D341Med (cell line): ENCODE results near the gene CFAP45.
A peak's percentile ranks its signal among the peaks of the same experiment; 100 is the strongest.

Experiments used
- DNase-seq: peaks from one replicate; pipeline ENCODE4 v3.0.0; 2012; ENCODE audit warnings: low spot score

CFAP45 gene

GRCh38 chr1:159900086-159900680, at the start of gene CFAP45:
Gene CFAP45 (minus strand): TSS chr1:159900165. CDS start chr1:159900098, 67 bp downstream.
- DNase-seq, result no peak

- DNase-seq, result no peak
Measured at GRCh38 chr1:159949123-159949522, 49.2 kb upstream of the CFAP45 start.

- DNase-seq, result no peak
Measured at GRCh38 chr1:159947942-159948341, 48.0 kb upstream of the CFAP45 start.

- DNase-seq, result no peak
Measured at GRCh38 chr1:159946242-159947187, 46.5 kb upstream of the CFAP45 start.

DNA sequence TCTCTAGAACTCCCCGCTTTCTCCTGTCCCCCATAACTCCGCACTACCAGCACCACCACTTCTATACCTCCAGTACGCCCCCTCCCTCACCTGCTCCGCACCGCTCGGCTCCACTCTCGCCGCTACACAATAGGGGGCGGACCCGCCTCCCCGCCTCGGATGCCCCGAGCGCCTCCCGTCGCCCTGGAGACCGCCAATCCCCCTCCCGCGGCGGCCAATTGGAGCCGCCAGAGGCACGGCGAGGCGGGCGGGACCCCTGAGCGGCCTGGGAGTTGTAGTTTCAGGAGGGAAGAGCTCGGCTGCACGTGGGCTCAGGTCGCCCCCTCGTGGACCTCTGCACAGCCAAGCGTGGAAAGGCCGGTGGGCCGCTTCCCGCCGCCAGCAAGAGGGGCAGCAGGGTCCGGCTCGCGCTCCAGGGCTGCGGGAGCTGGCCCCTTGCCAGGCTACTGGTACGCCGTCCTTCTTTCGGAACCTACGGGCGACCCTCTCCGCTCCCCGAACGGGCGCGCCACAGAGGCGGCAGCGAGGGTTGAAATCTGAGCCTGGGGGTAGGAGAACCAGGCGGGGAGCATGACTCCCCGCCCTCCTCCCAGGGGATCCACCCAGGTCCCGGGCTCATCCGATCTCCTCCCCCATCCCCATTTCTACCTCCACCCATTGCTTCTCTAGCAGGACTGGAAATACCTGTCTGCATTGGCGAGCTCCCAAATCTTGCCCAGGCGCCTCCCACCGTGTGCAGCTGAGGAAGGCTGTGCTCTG, 45.7 kb upstream of the CFAP45 start, which contains the start of gene IGSF9:
IGSF9 (minus strand) TSS at position 131 of the 759 bp plus-strand sequence. CDS start 2,159 bp downstream, outside the sequence.
- DNase-seq, result peak; percentile 98

GRCh38 chr1:159944623-159945455, 44.9 kb upstream of the CFAP45 start:
- DNase-seq, result no peak

GRCh38 chr1:159943908-159944622, 44.1 kb upstream of the CFAP45 start:
- DNase-seq, result no peak

DNA sequence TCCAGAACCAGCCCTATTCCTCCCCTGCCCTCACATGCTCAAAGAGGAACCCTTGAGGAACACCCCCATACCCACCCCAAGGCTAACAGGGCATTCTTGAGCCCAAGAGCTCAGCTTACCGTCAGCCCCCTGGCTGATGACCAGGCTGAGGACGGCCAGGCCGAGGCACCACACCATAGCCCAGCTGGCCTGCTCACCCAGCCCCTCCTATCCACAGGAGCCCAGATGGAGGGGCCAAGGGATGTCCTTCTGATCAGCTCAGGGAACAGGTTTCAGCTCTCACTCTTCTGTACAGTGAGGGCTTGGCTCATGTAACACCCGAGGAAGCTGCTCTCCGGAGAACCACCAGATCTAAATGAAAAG, 43.3 kb upstream of the CFAP45 start:
- DNase-seq, result no peak

- no peak for DNase-seq
Measured at GRCh38 chr1:159942632-159943277, 42.8 kb upstream of the CFAP45 start.

DNA sequence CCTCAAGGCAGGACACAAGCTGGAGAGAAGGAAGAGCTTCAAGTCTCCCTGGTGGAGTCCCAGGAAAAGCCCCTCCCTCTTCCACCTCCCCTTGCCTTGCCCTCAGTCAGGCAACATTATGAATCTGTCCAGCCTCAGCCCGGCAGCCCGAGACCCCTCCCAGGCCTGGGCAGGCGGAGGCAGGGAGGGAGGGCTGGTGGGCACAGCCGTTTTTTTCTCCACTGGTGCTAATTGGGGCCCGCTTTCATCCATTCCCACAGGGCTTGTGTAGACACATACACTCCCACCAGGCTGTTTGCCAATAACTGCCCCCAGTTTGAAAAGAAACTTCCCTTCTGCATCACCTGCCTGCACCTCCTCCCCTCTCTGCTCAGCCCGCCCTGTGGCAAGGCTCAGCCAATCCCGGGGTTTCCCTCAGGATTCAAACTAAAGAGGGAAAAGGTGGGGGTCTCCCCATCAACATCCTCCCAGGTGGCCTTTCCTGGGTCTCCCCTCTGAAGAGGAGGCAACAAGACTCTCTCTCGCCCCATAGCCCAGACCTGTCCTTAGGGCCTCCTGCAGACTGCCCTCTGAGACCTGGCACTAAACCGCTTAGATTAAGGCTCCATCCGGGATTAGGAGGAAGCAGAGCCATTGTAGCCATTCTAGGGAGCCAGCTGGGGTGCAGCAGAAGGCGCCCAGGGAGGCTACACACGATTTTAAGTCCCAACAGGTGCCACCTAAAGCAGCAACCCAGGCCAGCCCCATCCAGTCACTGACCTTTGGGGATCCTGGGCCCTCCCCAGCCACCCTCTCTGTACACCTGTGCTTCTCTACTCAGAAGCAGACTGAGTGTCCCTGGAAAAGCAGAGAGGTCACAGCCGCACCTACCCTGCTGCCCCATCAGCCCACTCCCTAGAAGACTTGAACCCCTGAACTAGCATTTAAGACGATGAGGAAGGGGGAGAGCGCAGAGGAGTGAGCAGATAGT, 41.9 kb upstream of the CFAP45 start:
- peak; percentile 68 for DNase-seq

DNA sequence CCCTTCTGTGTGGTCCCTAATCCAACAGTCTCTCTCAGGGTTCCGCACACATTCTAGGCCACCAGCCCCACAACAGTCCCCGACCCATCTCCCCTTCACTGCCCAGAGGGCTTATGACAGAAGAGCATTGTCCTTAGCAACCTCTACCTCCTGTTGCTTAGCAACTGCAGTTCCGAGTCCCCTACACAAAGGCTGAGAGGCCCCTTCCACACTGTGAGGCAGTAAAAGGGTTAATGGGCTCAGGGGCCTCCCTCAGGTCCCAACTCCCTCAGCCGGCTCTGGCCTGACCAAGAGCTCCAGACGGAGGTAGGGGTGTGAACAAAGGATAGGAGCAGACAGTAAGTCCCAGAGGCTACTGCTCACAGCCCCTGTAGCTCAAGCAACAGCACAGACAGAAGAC, 41.2 kb upstream of the CFAP45 start:
- DNase-seq, result no peak

- no peak for DNase-seq
Measured at GRCh38 chr1:159940006-159940620, 40.1 kb upstream of the CFAP45 start.

DNA sequence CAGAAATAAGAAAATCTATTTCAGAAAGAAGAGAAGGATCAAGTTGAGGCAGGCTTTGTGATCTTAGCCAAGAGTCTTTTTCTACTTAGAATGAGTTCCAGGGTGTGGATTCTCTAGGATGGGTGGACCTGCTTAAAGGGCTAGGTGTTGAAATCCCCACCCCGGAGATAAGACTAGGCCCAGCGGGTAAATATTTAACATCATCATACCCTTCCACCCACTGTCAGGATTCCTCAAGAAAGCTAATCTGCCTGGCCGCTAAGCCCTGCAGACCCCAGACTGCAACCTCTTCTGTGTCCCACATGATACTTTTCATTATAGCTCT, 39.7 kb upstream of the CFAP45 start:
- DNase-seq, result no peak

GRCh38 chr1:159938905-159939677, 39.1 kb upstream of the CFAP45 start:
- DNase-seq, result no peak

DNA sequence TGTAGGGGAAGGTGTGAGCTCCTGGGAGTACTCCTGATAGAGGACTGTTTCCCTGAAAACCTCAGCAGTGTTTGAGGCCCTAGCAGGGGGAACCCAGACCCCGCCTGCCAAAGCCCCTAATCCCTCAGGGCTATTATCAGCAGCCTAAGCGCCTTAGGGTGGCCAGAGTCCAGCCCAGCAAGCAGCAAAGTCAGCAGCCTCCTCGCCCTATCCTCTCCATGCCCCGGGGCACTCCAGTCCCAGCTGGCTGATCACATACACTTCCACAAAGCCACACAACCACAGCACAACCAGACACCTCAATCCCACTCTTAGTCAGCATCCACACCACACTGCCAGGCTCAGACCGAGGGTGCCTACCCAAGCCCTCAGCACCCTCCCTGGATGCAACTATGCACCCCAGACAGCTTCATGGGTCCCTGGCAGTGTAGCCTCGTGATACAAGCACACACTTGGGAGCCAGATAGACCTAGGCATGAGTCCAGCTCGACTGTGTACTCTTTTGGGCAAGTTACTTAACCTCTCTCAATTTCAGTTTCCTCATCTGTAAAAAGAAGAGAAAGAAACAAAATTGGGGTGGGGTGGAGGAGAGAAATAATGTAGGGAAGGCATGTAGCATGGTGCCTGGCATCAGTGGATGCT, 38.4 kb upstream of the CFAP45 start:
- DNase-seq, result peak; percentile 79

DNA sequence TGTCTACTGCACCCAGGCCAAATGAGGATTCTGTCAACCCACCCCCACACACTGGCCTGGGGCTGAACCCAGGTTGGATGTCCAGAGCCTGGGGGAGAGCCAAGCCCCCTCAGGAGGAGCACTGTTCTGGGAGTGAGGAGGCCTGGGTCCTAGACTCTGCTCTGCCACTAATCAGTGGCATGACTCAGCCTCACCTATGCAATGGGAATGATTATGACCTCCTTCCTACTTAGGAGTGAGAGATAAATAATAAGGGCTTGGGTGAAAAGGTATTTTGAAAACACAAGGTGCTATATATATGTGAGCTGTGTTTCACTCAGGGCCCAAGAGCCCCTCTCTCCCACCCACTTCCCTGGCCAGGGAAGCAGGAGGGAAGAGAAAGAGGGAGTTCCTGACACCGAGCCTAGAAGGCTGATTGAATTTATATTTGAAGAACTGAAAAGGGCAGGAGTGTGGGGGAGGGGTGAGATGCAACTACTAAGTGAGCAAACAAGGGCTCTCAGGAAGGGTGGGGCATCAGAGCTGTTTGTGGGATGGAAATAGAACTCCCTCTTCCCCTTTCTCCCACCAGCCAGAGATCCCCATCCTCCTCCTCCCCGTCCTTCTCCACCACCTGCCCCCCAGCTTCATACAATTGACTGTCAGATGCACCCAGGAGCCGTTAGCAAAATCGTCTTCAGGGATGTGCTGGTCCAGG, 37.2 kb upstream of the CFAP45 start:
- no peak for DNase-seq

DNA sequence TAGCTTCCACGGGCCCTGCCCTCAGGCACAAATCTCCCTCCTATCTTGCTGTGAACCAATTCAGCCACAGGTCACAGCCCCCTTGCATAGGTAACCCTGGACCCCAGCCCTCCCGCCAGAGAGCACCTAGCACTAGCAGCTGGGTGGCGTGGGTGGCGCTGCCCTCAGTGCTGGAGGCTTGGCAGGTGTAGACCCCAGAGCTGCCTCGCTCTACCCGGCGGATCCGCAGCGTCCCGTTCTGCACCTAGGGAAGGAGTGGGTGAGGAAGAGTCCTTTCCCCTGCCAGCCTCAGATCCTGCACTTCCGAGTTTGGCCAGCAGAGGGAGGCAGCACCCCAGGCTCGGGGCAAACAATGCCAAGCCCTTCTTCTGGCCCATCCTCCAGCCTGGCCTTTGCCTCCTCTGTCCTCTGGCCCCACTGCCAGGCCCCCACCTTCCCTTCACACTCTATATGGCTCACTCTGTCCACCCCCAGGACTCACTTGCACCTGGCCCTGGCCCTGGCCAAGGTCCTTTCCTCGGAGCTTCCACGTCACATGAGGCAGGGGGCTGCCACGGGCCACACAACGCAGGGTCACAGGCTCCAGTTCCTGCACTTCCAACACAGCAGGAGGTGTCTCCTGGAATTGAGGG, 36.4 kb upstream of the CFAP45 start:
- DNase-seq, result peak; percentile 91
